HL-60 (cell line): ENCODE results near the gene TMEFF1.

Experiments used
- DNase-seq, 2 experiments: peaks; one replicate each; pipeline ENCODE4 v3.0.0-alpha.2; 2010 to 2020; ENCODE audit warnings: low read depth in 1 of 2, low spot score in 1 of 2
- H3K27ac ChIP-seq: fragments of 250-450 bp; sonication (Bioruptor Pico); replicated peaks from 2 replicates; pipeline ENCODE4 v1.5.1; 2020; ENCODE audit warnings: mild to moderate bottlenecking, moderate library complexity
- H3K27me3 ChIP-seq: fragments of 250-450 bp; sonication (Bioruptor Pico); 2 replicates; pipeline ENCODE4 v1.5.1; 2021; ENCODE audit warnings: mild to moderate bottlenecking, moderate library complexity; ENCODE audit not compliant: insufficient read depth, poor library complexity, severe bottlenecking
- H3K4me3 ChIP-seq: replicated peaks from 2 replicates; pipeline ENCODE4 v1.5.1; 2011; ENCODE audit warnings: mild to moderate bottlenecking, control low read depth, low read length; ENCODE audit not compliant: insufficient read depth
- GABPA ChIP-seq: IDR thresholded peaks from 2 replicates; pipeline ENCODE4 v1.6.1; 2012; ENCODE audit warnings: low read depth
- POLR2AphosphoS5 ChIP-seq: IDR thresholded peaks from 2 replicates; pipeline ENCODE4 v1.6.1; 2012; ENCODE audit warnings: low read depth
- SPI1 ChIP-seq: IDR thresholded peaks from 2 replicates; pipeline ENCODE4 v1.6.1; 2012; ENCODE audit warnings: low read depth, mild to moderate bottlenecking, borderline replicate concordance
- TF ChIP-seq, protein P1 (sequence below): IDR thresholded peaks from 2 replicates; pipeline ENCODE4 v1.6.1; 2012; ENCODE audit warnings: low read depth; ENCODE audit not compliant: insufficient replicate concordance
- TF ChIP-seq, protein P2 (sequence below): IDR thresholded peaks from one replicate; pipeline ENCODE4 v1.5.1; 2011; ENCODE audit warnings: low read length, control low read depth, inconsistent platforms; ENCODE audit not compliant: insufficient read depth

Gene TMEFF1

DNA sequence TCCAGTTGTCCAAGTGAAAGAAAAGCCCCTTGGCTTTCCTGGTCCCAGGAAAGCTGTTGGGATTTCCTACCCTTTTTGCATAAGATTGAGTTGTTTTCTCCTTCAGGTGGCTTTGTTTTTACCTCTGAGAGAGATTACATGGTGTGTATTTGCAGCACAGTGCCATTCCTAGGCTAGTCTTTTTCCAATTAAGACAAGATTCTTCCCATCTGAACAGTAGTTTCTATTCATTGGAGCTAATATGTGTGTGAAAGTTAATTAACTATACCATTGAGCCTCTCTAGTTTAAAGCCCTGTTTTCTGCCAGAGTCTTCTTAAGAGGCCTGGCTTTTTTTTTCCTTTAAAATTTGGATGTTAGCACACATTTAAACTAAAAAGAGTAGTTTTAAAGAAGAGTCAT lies 25.9 kb upstream of the TMEFF1 start:
- no peak for DNase-seq
- H3K27ac ChIP-seq: no peak overlapping the region

DNA sequence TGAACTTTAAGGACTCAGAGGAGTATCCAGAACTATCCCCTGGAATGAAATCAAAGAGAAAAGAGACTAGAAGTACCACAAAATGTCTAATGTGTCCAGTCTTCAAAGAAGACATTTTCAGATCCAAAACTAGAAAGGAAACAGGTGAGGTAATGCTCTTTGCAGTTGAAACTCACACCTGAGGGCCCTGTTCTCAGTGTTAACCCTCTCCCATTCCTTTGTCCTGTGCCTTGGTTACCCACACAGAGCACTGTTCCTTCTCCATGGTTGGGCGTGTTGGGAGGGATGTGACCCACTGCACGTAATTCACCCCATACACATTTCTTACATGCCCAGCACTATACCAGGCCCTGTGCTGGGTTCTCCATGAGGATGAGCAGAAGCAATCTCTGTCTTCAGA lies 24.7 kb upstream of the TMEFF1 start:
- no peak overlapping the region for H3K4me3 ChIP-seq
- TF ChIP-seq, protein P1, sequence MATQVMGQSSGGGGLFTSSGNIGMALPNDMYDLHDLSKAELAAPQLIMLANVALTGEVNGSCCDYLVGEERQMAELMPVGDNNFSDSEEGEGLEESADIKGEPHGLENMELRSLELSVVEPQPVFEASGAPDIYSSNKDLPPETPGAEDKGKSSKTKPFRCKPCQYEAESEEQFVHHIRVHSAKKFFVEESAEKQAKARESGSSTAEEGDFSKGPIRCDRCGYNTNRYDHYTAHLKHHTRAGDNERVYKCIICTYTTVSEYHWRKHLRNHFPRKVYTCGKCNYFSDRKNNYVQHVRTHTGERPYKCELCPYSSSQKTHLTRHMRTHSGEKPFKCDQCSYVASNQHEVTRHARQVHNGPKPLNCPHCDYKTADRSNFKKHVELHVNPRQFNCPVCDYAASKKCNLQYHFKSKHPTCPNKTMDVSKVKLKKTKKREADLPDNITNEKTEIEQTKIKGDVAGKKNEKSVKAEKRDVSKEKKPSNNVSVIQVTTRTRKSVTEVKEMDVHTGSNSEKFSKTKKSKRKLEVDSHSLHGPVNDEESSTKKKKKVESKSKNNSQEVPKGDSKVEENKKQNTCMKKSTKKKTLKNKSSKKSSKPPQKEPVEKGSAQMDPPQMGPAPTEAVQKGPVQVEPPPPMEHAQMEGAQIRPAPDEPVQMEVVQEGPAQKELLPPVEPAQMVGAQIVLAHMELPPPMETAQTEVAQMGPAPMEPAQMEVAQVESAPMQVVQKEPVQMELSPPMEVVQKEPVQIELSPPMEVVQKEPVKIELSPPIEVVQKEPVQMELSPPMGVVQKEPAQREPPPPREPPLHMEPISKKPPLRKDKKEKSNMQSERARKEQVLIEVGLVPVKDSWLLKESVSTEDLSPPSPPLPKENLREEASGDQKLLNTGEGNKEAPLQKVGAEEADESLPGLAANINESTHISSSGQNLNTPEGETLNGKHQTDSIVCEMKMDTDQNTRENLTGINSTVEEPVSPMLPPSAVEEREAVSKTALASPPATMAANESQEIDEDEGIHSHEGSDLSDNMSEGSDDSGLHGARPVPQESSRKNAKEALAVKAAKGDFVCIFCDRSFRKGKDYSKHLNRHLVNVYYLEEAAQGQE: no peak
- TF ChIP-seq POLR2AphosphoS5: no peak
- TF ChIP-seq, protein P2, sequence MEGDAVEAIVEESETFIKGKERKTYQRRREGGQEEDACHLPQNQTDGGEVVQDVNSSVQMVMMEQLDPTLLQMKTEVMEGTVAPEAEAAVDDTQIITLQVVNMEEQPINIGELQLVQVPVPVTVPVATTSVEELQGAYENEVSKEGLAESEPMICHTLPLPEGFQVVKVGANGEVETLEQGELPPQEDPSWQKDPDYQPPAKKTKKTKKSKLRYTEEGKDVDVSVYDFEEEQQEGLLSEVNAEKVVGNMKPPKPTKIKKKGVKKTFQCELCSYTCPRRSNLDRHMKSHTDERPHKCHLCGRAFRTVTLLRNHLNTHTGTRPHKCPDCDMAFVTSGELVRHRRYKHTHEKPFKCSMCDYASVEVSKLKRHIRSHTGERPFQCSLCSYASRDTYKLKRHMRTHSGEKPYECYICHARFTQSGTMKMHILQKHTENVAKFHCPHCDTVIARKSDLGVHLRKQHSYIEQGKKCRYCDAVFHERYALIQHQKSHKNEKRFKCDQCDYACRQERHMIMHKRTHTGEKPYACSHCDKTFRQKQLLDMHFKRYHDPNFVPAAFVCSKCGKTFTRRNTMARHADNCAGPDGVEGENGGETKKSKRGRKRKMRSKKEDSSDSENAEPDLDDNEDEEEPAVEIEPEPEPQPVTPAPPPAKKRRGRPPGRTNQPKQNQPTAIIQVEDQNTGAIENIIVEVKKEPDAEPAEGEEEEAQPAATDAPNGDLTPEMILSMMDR: no peak
- no peak for TF ChIP-seq SPI1
- H3K27ac ChIP-seq: no peak overlapping the region
- DNase-seq: no peak
- H3K27me3 ChIP-seq: no peaks in the 10 kb centered on the region

More for the DNA sequence above, 25.9 kb upstream of the TMEFF1 start:
- no peak for TF ChIP-seq GABPA
- TF ChIP-seq, protein P1: no peak
- TF ChIP-seq, protein P2: no peak
- no peak for TF ChIP-seq SPI1
- no peak for TF ChIP-seq POLR2AphosphoS5
- no peak overlapping the region for H3K4me3 ChIP-seq
- H3K27me3 ChIP-seq: no peaks in the 10 kb centered on the region

DNA sequence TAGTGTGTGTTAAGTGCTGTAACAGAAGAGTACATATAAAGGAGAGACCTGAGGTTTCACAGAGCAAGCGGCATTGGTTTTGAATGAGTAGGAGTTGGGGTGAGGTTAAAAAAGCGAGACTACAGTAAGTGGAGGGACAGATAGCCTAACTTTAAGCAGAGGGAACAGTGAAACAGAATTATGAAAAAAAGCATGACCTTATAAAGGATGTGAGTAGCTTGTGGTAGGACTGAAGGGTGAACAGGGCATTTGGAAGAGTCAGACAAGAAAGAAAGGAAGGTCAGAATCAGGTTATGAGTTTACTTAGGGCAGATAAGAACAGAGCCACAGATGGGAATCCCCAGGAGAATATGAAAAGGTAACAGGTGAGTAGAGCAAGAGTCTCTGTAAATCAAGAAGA lies 23.5 kb upstream of the TMEFF1 start:
- TF ChIP-seq GABPA (no peak), POLR2AphosphoS5 (no peak), SPI1 (no peak)
- TF ChIP-seq, protein P2: no peak
- TF ChIP-seq, protein P1: no peak
- no peak for DNase-seq
- no peak overlapping the region for H3K4me3 ChIP-seq
- H3K27ac ChIP-seq: no peak overlapping the region
- no peaks in the 10 kb centered on the region for H3K27me3 ChIP-seq
